HepG2 (cell line): Measurements from ENCODE around the gene NOL4L. TPM values are rescaled to one million over a fixed set of nuclear protein-coding genes. Genes with fewer than 3 reads are reported as not detected.

Experiments used
- ARHGAP35 ChIP-seq: sonication (generic); formaldehyde crosslinking; IDR thresholded peaks from 2 replicates; pipeline ENCODE4 v1.9.0; 2022; ENCODE audit warnings: mild to moderate bottlenecking, inconsistent platforms, moderate library complexity, missing genetic modification reagents, borderline replicate concordance
- BCLAF1 ChIP-seq: fragments of 450-650 bp; IDR thresholded peaks from 2 replicates; pipeline ENCODE4 v1.6.1; 2017; ENCODE audit warnings: mild to moderate bottlenecking
- CBX2 ChIP-seq, 2 experiments: fragments of 200-600 bp in 1 of 2; sonication (generic); formaldehyde crosslinking in 1 of 2; IDR thresholded peaks; 2 replicates each; pipeline versions ENCODE4 v1.7.0 to v1.8.1; 2018 to 2022; ENCODE audit warnings: low read depth in 2 of 2, low read length in 1 of 2, mild to moderate bottlenecking in 1 of 2, missing genetic modification reagents in 1 of 2
- CC2D1A ChIP-seq: sonication (generic); formaldehyde crosslinking; IDR thresholded peaks from 2 replicates; pipeline ENCODE4 v1.8.1; 2023; ENCODE audit warnings: mild to moderate bottlenecking, missing genetic modification reagents
- E2F1 ChIP-seq: sonication (generic); formaldehyde crosslinking; IDR thresholded peaks from 2 replicates; pipeline ENCODE4 v1.5.0; 2020; ENCODE audit warnings: missing genetic modification reagents
- HNF4A ChIP-seq: sonication (generic); formaldehyde crosslinking; IDR thresholded peaks from 2 replicates; pipeline ENCODE4 v1.4.0; 2020; ENCODE audit warnings: missing genetic modification reagents
- JUND ChIP-seq: sonication (generic); formaldehyde crosslinking; IDR thresholded peaks from 2 replicates; pipeline ENCODE4 v1.8.0; 2022; ENCODE audit warnings: mild to moderate bottlenecking, missing genetic modification reagents
- KAT7 ChIP-seq: IDR thresholded peaks from 2 replicates; pipeline ENCODE4 v1.6.1; 2018; ENCODE audit warnings: borderline replicate concordance, missing compliant biosample characterization
- KLF9 ChIP-seq: IDR thresholded peaks from 2 replicates; pipeline ENCODE4 v1.6.1; 2016; ENCODE audit warnings: low read depth
- MATR3 ChIP-seq: sonication (generic); formaldehyde crosslinking; IDR thresholded peaks from 2 replicates; pipeline ENCODE4 v1.4.0; 2020; ENCODE audit warnings: missing genetic modification reagents
- MIER2 ChIP-seq: IDR thresholded peaks from 2 replicates; pipeline ENCODE4 v1.6.1; 2016; ENCODE audit warnings: missing biosample characterization, missing genetic modification reagents
- PHF20 ChIP-seq: sonication (generic); formaldehyde crosslinking; IDR thresholded peaks from 2 replicates; pipeline ENCODE4 v1.5.0; 2020; ENCODE audit warnings: mild to moderate bottlenecking, missing genetic modification reagents
- SATB2 ChIP-seq: sonication (generic); formaldehyde crosslinking; IDR thresholded peaks from 2 replicates; pipeline ENCODE4 v1.5.0; 2020; ENCODE audit warnings: missing genetic modification reagents
- SCMH1 ChIP-seq: sonication (generic); formaldehyde crosslinking; IDR thresholded peaks from 2 replicates; pipeline ENCODE4 v1.9.0; 2021; ENCODE audit warnings: missing genetic modification reagents, mild to moderate bottlenecking, borderline replicate concordance
- TFDP1 ChIP-seq: IDR thresholded peaks from 2 replicates; pipeline ENCODE4 v1.6.1; 2016; ENCODE audit warnings: missing compliant biosample characterization, missing genetic modification reagents, borderline replicate concordance
- YEATS4 ChIP-seq: sonication (generic); formaldehyde crosslinking; IDR thresholded peaks from 2 replicates; pipeline ENCODE4 v1.4.0; 2020; ENCODE audit warnings: missing genetic modification reagents, borderline replicate concordance
- ZBTB26 ChIP-seq: IDR thresholded peaks from 2 replicates; pipeline ENCODE4 v1.6.1; 2016; ENCODE audit warnings: missing compliant biosample characterization, missing genetic modification reagents, borderline replicate concordance
- ZBTB38 ChIP-seq: sonication (generic); formaldehyde crosslinking; IDR thresholded peaks from 2 replicates; pipeline ENCODE4 v1.5.1; 2020; ENCODE audit warnings: mild to moderate bottlenecking, missing genetic modification reagents
- ZBTB7A ChIP-seq: sonication (generic); formaldehyde crosslinking; IDR thresholded peaks from 2 replicates; pipeline ENCODE4 v1.8.0; 2022; ENCODE audit warnings: mild to moderate bottlenecking, missing genetic modification reagents
- ZMYM2 ChIP-seq: sonication (generic); formaldehyde crosslinking; IDR thresholded peaks from 2 replicates; pipeline ENCODE4 v1.8.0; 2022; ENCODE audit warnings: mild to moderate bottlenecking, missing genetic modification reagents
- ZMYM3 ChIP-seq: sonication (generic); formaldehyde crosslinking; IDR thresholded peaks from 2 replicates; pipeline ENCODE4 v1.5.1; 2020; ENCODE audit warnings: mild to moderate bottlenecking, missing genetic modification reagents
- ZNF253 ChIP-seq: sonication (generic); formaldehyde crosslinking; IDR thresholded peaks from 2 replicates; pipeline ENCODE4 v1.8.0; 2022; ENCODE audit warnings: mild to moderate bottlenecking, missing genetic modification reagents, borderline replicate concordance
- ZNF615 ChIP-seq: sonication (generic); formaldehyde crosslinking; IDR thresholded peaks from 2 replicates; pipeline ENCODE4 v1.5.0; 2020; ENCODE audit warnings: mild to moderate bottlenecking, missing genetic modification reagents, borderline replicate concordance
- polyA plus RNA-seq, 8 experiments: library from polyadenylated mRNA; depleted of rRNA in 3 of 8; stranded (reverse) in 7 of 8; unstranded in 1 of 8; fragments of >200 nt; fragmentation: Illumina TruSeq in 4 of 8; extraction: Trizol in 4 of 8; gene quantifications; 2 replicates each; pipeline versions ENCODE4 v1.2.1 to v1.2.3, GENCODE V29; 2011 to 2016; ENCODE audit warnings: low read depth in 4 of 8, missing spikeins in 1 of 8, mixed read lengths in 1 of 8; ENCODE audit not compliant: insufficient read depth in 1 of 8
- total RNA-seq, 5 experiments: library from RNA; depleted of rRNA; stranded (reverse); fragments of >200 nt; fragmentation: Illumina TruSeq; extraction: Trizol; gene quantifications; 2 replicates each; pipeline ENCODE4 v1.2.3, GENCODE V29; 2016; ENCODE audit warnings: low read depth in 1 of 5

The NOL4L gene
- total and polyA plus RNA-seq, 2 of the 13 experiments (the other 11 are each of a cell fraction or from before 2014, with no cell fraction given), result 16.6 to 35.4 TPM

GRCh38 chr20:32537657-32538525, 47.2 kb downstream of the NOL4L start (continued):
- TF ChIP-seq E2F1 (CRISPR knock-in tag), result no peak
- TF ChIP-seq HNF4A, result peak; percentile 23; the same call in 1 of the 2 replicates
- no peak for TF ChIP-seq MATR3
- TF ChIP-seq SATB2 (CRISPR knock-in tag), result no peak
- TF ChIP-seq ZMYM2 (CRISPR knock-in tag), result peak; percentile 22; the same call in 1 of the 2 replicates
- no peak for TF ChIP-seq JUND (CRISPR knock-in tag)
- no peak for TF ChIP-seq ZBTB26
- no peak for TF ChIP-seq SCMH1 (CRISPR knock-in tag)
- TF ChIP-seq ZNF253 (CRISPR knock-in tag), result no peak
- TF ChIP-seq ZNF615, result no peak
- TF ChIP-seq ARHGAP35 (CRISPR knock-in tag), result no peak
- TF ChIP-seq BCLAF1, result no peak
- TF ChIP-seq CBX2 (IDR thresholded peaks at IDR 0.05; ENCODE audit: low read depth, low read length), result no peak
- no peak for TF ChIP-seq CBX2 (CRISPR knock-in tag; IDR thresholded peaks at IDR 0.05; ENCODE audit: low read depth)
- no peak; the same call in 1 of the 2 replicates for TF ChIP-seq ZMYM3 (CRISPR knock-in tag)
- TF ChIP-seq ZBTB7A (CRISPR knock-in tag), result 0 out of 2 replicates have a peak, but pooled peaks have one; percentile 16
- TF ChIP-seq KLF9 (CRISPR knock-in tag), result no peak
- no peak; the same call in 1 of the 2 replicates for TF ChIP-seq KAT7 (CRISPR knock-in tag)
- no peak for TF ChIP-seq MIER2
- TF ChIP-seq YEATS4, result 0 out of 2 replicates have a peak, but pooled peaks have one; percentile 11
- no peak for TF ChIP-seq TFDP1 (CRISPR knock-in tag)
- 0 out of 2 replicates have a peak, but pooled peaks have one; percentile 46 for TF ChIP-seq PHF20
- TF ChIP-seq ZBTB38, result 0 out of 2 replicates have a peak, but pooled peaks have one; percentile 25
- no peak for TF ChIP-seq CC2D1A
